ENCODE results near the gene PPP1R16B. TPM values are rescaled to one million over a fixed set of nuclear protein-coding genes. Genes with fewer than 3 reads are reported as not detected.
A peak's percentile ranks its signal among the peaks of the same experiment; 100 is the strongest.

PPP1R16B gene
- polyA plus RNA-seq, 6 donors from 2014 or later, result 22.1 to 54.6 (median 38.4) TPM

GRCh38 chr20:38935967-38936407, 130.5 kb downstream of the PPP1R16B start:
- Mint-ChIP-seq H3K9me3 (no peaks in the 10 kb centered on the region), H3K27me3 (no peaks in the 10 kb centered on the region), H3K36me3 (no peaks in the 10 kb centered on the region), H3K27ac (peak overlapping the region in 1 of 6 donors; percentile 39), H3K4me3 (no peak overlapping the region), H3K4me1 (peaks cover 0 to 4% (median 0%) of the 10 kb centered on the region in 3 donors)
- DNase-seq (no peak), ATAC-seq (ENCODE audit: low read depth in 2 of 2) (no peak)

GRCh38 chr20:38937000-38937399, 131.5 kb downstream of the PPP1R16B start:
- no peaks in the 10 kb centered on the region for H3K36me3 Mint-ChIP-seq
- H3K27ac Mint-ChIP-seq, result no peak overlapping the region
- no peak for DNase-seq
- H3K4me1 Mint-ChIP-seq, result peaks cover 0 to 4% (median 0%) of the 10 kb centered on the region in 3 donors
- no peak overlapping the region for H3K4me3 Mint-ChIP-seq
- H3K27me3 Mint-ChIP-seq, result no peaks in the 10 kb centered on the region
- no peak for ATAC-seq (ENCODE audit: low read depth in 2 of 2)
- H3K9me3 Mint-ChIP-seq, result no peaks in the 10 kb centered on the region

- Mint-ChIP-seq H3K36me3 (no peaks in the 10 kb centered on the region), H3K9me3 (no peaks in the 10 kb centered on the region), H3K4me3 (no peak overlapping the region), H3K27ac (peak overlapping the region in 2 of 6 donors; percentile 54 to 63), H3K4me1 (peaks cover 0 to 4% (median 0%) of the 10 kb centered on the region in 3 donors), H3K27me3 (no peaks in the 10 kb centered on the region)
- ATAC-seq (ENCODE audit: low read depth in 2 of 2), result no peak
- DNase-seq, result no peak
These were observed 132.5 kb downstream of the PPP1R16B start for GRCh38 chr20:38937978-38938473.

DNA sequence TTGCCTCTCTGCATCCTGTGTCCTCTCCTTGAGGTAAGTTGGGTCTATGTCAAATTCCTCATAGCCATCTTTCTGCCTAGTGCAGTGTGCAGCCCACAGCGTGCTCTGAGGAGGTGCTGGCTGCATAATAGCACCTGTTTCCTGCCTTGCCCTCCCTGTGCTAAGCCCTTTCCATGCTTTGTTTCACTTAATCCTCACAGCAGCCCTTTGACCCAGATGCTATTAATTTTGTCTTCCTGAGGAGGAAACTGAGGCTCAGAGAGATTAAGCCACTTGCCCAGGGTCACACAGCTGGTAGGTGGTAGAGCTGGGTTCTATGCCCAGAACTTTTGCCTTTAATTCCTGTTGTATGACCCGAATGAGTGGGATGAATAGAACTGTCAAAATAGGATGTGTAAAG, 134.2 kb downstream of the PPP1R16B start:
- DNase-seq (no peak), ATAC-seq (ENCODE audit: low read depth in 2 of 2) (no peak)
- peak overlapping the region in 1 of 8 donors; percentile 4 for H3K4me3 Mint-ChIP-seq
- H3K36me3 Mint-ChIP-seq, result no peaks in the 10 kb centered on the region
- H3K27me3 Mint-ChIP-seq, result no peaks in the 10 kb centered on the region
- H3K4me1 Mint-ChIP-seq, result peaks cover 0 to 4% (median 0%) of the 10 kb centered on the region in 3 donors
- no peaks in the 10 kb centered on the region for H3K9me3 Mint-ChIP-seq
- H3K27ac Mint-ChIP-seq, result peak overlapping the region in 1 of 6 donors; percentile 52

- DNase-seq, result no peak
- Mint-ChIP-seq H3K4me1 (peaks cover 0 to 4% (median 0%) of the 10 kb centered on the region in 3 donors), H3K4me3 (no peak overlapping the region), H3K9me3 (no peaks in the 10 kb centered on the region), H3K36me3 (no peaks in the 10 kb centered on the region), H3K27ac (no peak overlapping the region), H3K27me3 (no peaks in the 10 kb centered on the region)
- ATAC-seq (ENCODE audit: low read depth in 2 of 2), result no peak
These were observed 135.1 kb downstream of the PPP1R16B start for GRCh38 chr20:38940644-38941043.

DNA sequence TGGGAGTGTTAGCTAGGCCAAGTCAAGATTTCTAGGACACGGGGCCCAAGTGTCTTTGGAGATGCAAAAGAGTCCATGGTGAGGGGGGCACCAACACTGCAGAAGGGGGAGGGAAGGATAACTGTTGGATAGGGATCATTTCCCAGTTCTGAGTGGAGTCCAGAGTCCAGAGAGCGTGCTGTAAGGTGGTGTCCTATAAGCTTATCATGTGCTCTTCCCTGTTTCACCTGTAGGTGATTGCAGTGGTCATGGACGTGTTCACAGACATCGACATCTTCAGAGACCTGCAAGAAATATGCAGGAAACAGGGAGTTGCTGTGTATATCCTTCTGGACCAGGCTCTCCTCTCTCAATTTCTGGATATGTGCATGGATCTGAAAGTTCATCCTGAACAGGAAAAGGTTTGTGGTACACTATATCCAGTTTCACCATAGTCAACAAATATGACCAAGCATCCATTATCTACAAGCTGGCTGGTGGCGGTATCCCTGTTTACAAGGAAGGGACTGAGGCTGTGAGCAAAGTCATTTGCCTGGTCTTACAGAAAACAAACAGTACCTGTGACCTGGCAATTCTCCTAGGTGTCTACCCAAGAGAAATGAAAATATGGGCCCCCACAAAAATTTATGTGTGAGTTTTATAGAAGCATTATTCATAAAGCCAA, 136.4 kb downstream of the PPP1R16B start:
- no peak for DNase-seq

GRCh38 chr20:38945012-38945411, 139.5 kb downstream of the PPP1R16B start:
- ATAC-seq (ENCODE audit: low read depth in 2 of 2) (no peak), DNase-seq (no peak)
- Mint-ChIP-seq H3K27me3 (no peaks in the 10 kb centered on the region), H3K4me1 (no peaks in the 10 kb centered on the region), H3K4me3 (no peak overlapping the region), H3K36me3 (no peaks in the 10 kb centered on the region), H3K27ac (no peak overlapping the region), H3K9me3 (no peaks in the 10 kb centered on the region)

More for the DNA sequence above, 136.4 kb downstream of the PPP1R16B start:
- no peaks in the 10 kb centered on the region for H3K27me3 Mint-ChIP-seq
- no peak overlapping the region for H3K27ac Mint-ChIP-seq
- ATAC-seq (ENCODE audit: low read depth in 2 of 2), result no peak
- H3K9me3 Mint-ChIP-seq, result no peaks in the 10 kb centered on the region
- peaks cover 0 to 4% (median 0%) of the 10 kb centered on the region in 3 donors for H3K4me1 Mint-ChIP-seq
- H3K4me3 Mint-ChIP-seq, result no peak overlapping the region
- H3K36me3 Mint-ChIP-seq, result no peaks in the 10 kb centered on the region

DNA sequence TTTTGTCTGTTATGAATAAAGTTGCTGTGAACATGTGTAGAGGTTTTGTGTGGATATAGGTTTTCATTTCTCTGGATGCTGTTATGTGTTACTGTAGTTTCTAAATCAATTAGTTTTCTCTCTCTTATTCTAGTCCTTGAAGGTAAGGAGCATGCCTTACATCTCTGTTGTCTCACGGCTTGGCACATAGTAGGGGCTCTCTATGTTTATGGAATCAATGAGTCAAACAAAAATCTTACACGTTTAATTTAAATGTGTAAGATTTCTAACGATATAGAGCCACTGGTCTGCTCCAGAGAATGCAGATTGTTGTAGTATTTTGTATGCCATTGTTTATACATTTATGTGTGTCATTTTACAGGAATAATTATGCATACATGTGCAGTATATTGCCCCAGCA, 141.3 kb downstream of the PPP1R16B start:
- no peaks in the 10 kb centered on the region for H3K4me1 Mint-ChIP-seq
- H3K4me3 Mint-ChIP-seq, result no peak overlapping the region

DNA sequence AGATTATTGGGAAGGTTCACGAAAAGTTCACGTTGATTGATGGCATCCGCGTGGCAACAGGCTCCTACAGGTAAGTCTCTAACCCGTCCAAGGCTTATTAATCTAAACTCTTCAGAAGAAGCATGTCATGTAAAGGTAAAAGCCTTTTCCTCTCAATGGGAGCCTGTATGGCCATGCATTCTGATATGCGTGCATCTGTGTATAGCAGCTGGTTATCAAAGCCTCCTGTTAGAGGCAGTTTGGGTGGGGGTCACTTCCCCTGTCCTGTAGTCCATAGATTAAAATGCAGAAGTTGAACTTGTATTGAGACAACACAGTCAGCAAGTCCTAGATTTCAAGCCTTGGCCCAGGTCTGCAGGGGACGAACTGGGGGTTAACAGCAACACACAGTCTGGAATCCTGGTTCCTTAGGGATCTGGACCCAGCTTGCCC, 142.4 kb downstream of the PPP1R16B start:
- H3K36me3 Mint-ChIP-seq, result no peaks in the 10 kb centered on the region
- no peaks in the 10 kb centered on the region for H3K9me3 Mint-ChIP-seq
- no peak overlapping the region for H3K4me3 Mint-ChIP-seq
- H3K4me1 Mint-ChIP-seq, result no peaks in the 10 kb centered on the region
- no peaks in the 10 kb centered on the region for H3K27me3 Mint-ChIP-seq
- DNase-seq (no peak), ATAC-seq (ENCODE audit: low read depth in 2 of 2) (no peak)
- no peak overlapping the region for H3K27ac Mint-ChIP-seq

More for the DNA sequence above, 141.3 kb downstream of the PPP1R16B start:
- no peak for DNase-seq
- no peaks in the 10 kb centered on the region for H3K36me3 Mint-ChIP-seq
- no peaks in the 10 kb centered on the region for H3K27me3 Mint-ChIP-seq
- ATAC-seq (ENCODE audit: low read depth in 2 of 2), result no peak
- no peak overlapping the region for H3K27ac Mint-ChIP-seq
- H3K9me3 Mint-ChIP-seq, result no peaks in the 10 kb centered on the region

- H3K27me3 Mint-ChIP-seq, result no peaks in the 10 kb centered on the region
- H3K36me3 Mint-ChIP-seq, result no peaks in the 10 kb centered on the region
- ATAC-seq (ENCODE audit: low read depth in 2 of 2) (no peak), DNase-seq (no peak)
- no peaks in the 10 kb centered on the region for H3K4me1 Mint-ChIP-seq
- peak overlapping the region in 1 of 6 donors; percentile 15 for H3K27ac Mint-ChIP-seq
- H3K9me3 Mint-ChIP-seq, result no peaks in the 10 kb centered on the region
- no peak overlapping the region for H3K4me3 Mint-ChIP-seq
These were observed 144.8 kb downstream of the PPP1R16B start for GRCh38 chr20:38950254-38950653.

GRCh38 chr20:38951611-38952010, 146.1 kb downstream of the PPP1R16B start:
- no peaks in the 10 kb centered on the region for H3K4me1 Mint-ChIP-seq
- DNase-seq (no peak), ATAC-seq (ENCODE audit: low read depth in 2 of 2) (no peak)
- no peak overlapping the region for H3K27ac Mint-ChIP-seq
- H3K9me3 Mint-ChIP-seq, result no peaks in the 10 kb centered on the region
- H3K36me3 Mint-ChIP-seq, result no peaks in the 10 kb centered on the region
- no peak overlapping the region for H3K4me3 Mint-ChIP-seq
- H3K27me3 Mint-ChIP-seq, result no peaks in the 10 kb centered on the region

- Mint-ChIP-seq H3K4me3 (no peak overlapping the region), H3K9me3 (no peaks in the 10 kb centered on the region), H3K4me1 (no peaks in the 10 kb centered on the region), H3K36me3 (no peaks in the 10 kb centered on the region), H3K27me3 (no peaks in the 10 kb centered on the region), H3K27ac (peak overlapping the region in 1 of 6 donors; percentile 33)
- DNase-seq (no peak), ATAC-seq (ENCODE audit: low read depth in 2 of 2) (no peak)
These were observed 146.7 kb downstream of the PPP1R16B start for GRCh38 chr20:38952153-38952552.

DNA sequence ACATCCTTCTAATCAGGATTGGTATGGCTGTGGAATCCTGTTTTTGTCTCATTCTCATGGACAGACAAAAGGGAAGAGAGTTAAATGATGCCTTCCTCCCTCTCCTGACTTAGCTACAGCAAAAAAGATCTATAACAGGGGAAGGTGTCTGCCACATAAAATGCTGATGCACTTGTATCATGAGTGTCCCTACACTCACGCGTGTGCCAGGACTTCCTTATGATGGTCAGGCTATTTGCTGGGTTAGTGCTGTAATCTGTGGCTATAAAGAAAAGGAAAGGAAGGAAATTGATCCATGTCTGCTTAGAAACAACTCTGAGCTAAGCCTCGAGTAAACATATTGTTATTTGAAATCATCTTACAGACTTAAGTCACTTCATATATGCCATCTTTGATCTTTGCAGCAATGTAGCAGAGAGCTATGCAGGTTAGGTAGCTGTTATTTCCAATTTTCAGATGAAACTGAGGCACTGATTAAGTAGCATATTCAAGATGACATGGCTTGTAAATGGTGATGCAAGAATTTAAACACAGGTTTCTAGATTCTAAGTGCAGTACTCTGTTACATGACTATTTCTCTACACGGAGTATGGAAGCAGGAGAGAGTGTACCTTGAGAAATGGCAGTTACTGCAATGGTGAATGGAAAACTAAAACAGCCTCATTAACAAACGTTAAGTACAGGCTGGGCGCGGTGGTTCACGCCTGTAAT, 148.3 kb downstream of the PPP1R16B start:
- Mint-ChIP-seq H3K27me3 (no peaks in the 10 kb centered on the region), H3K36me3 (no peaks in the 10 kb centered on the region), H3K27ac (peak overlapping the region in 1 of 6 donors; percentile 17), H3K9me3 (no peaks in the 10 kb centered on the region), H3K4me1 (no peaks in the 10 kb centered on the region), H3K4me3 (no peak overlapping the region)
- DNase-seq, result no peak
- ATAC-seq (ENCODE audit: low read depth in 2 of 2), result no peak
